B cell (primary cell): Measurements from ENCODE around the gene IL4R. TPM values are rescaled to one million over a fixed set of nuclear protein-coding genes. Genes with fewer than 3 reads are reported as not detected.

Source experiments
- ATAC-seq: fragments of 200-7000 bp; cut with Tn5 transposase; one replicate; pipeline ENCODE4 v1.10.0; 2021; ENCODE audit warnings: low read depth, mild to moderate bottlenecking, moderate number of reproducible peaks, moderate library complexity
- CTCF ChIA-PET: fragments of 350-600 bp; sonication (Branson Sonifier 250); formaldehyde crosslinking; loops from one replicate; lab custom pipeline; 2021; ENCODE audit warnings: antibody characterized with exemption, inconsistent platforms; lab: Charles Lee
- POLR2A ChIA-PET: fragments of 350-600 bp; sonication (Branson Sonifier 250); formaldehyde crosslinking; loops from one replicate; lab custom pipeline; 2021; ENCODE audit warnings: antibody characterized with exemption; lab: Charles Lee
- DNase-seq: peaks from one replicate; pipeline ENCODE4 v3.0.0; 2013
- H2AFZ ChIP-seq: 2 replicates; pipeline ENCODE4 v1.6.1; 2012; ENCODE audit warnings: mild to moderate bottlenecking, low read depth, low read length; ENCODE audit not compliant: insufficient read depth, poor library complexity, severe bottlenecking
- H3K27ac ChIP-seq, 2 donors: 1 replicate in 1 of 2; 2 replicates in 1 of 2; pipeline ENCODE4 v1.5.1; 2012 to 2013; ENCODE audit warnings: low read length in 2 of 2, mild to moderate bottlenecking in 2 of 2, moderate library complexity in 1 of 2
- H3K27me3 ChIP-seq, 4 experiments: fragments of 200-600 bp in 1 of 4; sonication (generic) in 1 of 4; replicated peaks in 1 of 4; 1 replicate in 2 of 4; 2 replicates in 2 of 4; pipeline versions ENCODE4 v1.6.1 to v1.7.0; 2013 to 2016; ENCODE audit warnings: low read length in 3 of 4, mild to moderate bottlenecking in 2 of 4, mixed read lengths in 1 of 4, moderate library complexity in 1 of 4; ENCODE audit not compliant: insufficient read depth in 4 of 4, control insufficient read depth in 3 of 4; ENCODE audit errors: control extremely low read depth in 1 of 4
- H3K36me3 ChIP-seq, 2 experiments: replicated peaks in 1 of 2; 1 replicate in 1 of 2; 2 replicates in 1 of 2; pipeline versions ENCODE4 v1.6.1 to v1.7.1; 2013; ENCODE audit warnings: low read length in 1 of 2; ENCODE audit not compliant: insufficient read depth in 2 of 2, control insufficient read depth in 1 of 2; ENCODE audit errors: control extremely low read depth in 1 of 2, extremely low read depth in 1 of 2
- H3K4me1 ChIP-seq, 2 donors: fragments of 200-600 bp in 1 of 2; sonication (generic) in 1 of 2; 1 replicate in 1 of 2; 2 replicates in 1 of 2; pipeline versions ENCODE4 v1.5.1 to v1.6.1; 2013 to 2017; ENCODE audit warnings: low read length in 2 of 2; ENCODE audit not compliant: control insufficient read depth in 2 of 2, insufficient read depth in 2 of 2
- H3K4me2 ChIP-seq: replicated peaks from 2 replicates; pipeline ENCODE3; 2012; ENCODE audit warnings: mild to moderate bottlenecking, low read depth, low read length; ENCODE audit not compliant: poor library complexity, severe bottlenecking
- H3K4me3 ChIP-seq, 5 experiments: fragments of 200-600 bp in 1 of 5; sonication (generic) in 1 of 5; 1 replicate in 3 of 5; 2 replicates in 2 of 5; pipeline versions ENCODE4 v1.5.1 to v1.7.0; 2011 to 2016; ENCODE audit warnings: low read length in 4 of 5, mild to moderate bottlenecking in 4 of 5, low read depth in 2 of 5, control low read depth in 1 of 5, moderate library complexity in 1 of 5; ENCODE audit not compliant: insufficient read depth in 1 of 5; ENCODE audit errors: control extremely low read depth in 1 of 5, extremely low read depth in 1 of 5
- H3K79me2 ChIP-seq: fragments of 200-600 bp; sonication (generic); one replicate; pipeline ENCODE4 v1.6.0; 2016; ENCODE audit warnings: low read length; ENCODE audit not compliant: control insufficient read depth, insufficient read depth
- H3K9ac ChIP-seq: fragments of 200-600 bp; sonication (generic); 2 replicates; pipeline ENCODE4 v1.6.1; 2017; ENCODE audit warnings: mild to moderate bottlenecking, low read length, moderate library complexity
- H3K9me3 ChIP-seq, 3 donors: one replicate each; pipeline versions ENCODE4 v1.6.1 to v1.7.1; 2013; ENCODE audit warnings: low read length in 2 of 3; ENCODE audit not compliant: control insufficient read depth in 2 of 3, insufficient read depth in 1 of 3; ENCODE audit errors: control extremely low read depth in 1 of 3
- H4K20me1 ChIP-seq: 2 replicates; pipeline ENCODE4 v1.6.0; 2012; ENCODE audit warnings: mild to moderate bottlenecking, low read length; ENCODE audit not compliant: insufficient read depth, control insufficient read depth, poor library complexity, severe bottlenecking
- H3K27ac Mint-ChIP-seq: one replicate; pipeline ENCODE4 v1.8.0; 2021; ENCODE audit warnings: mixed read lengths
- H3K27me3 Mint-ChIP-seq: one replicate; pipeline ENCODE4 v1.8.0; 2021; ENCODE audit warnings: mixed read lengths
- H3K4me1 Mint-ChIP-seq: one replicate; pipeline ENCODE4 v1.8.0; 2021; ENCODE audit warnings: mixed read lengths
- H3K4me3 Mint-ChIP-seq: one replicate; pipeline ENCODE4 v1.8.0; 2021; ENCODE audit warnings: mixed read lengths
- H3K9me3 Mint-ChIP-seq: one replicate; pipeline ENCODE4 v1.8.0; 2022; ENCODE audit warnings: mixed read lengths; ENCODE audit not compliant: insufficient read depth
- EZH2 ChIP-seq: IDR thresholded peaks from 2 replicates; pipeline ENCODE4 v1.6.1; 2012; ENCODE audit warnings: borderline replicate concordance, low read depth, mild to moderate bottlenecking, moderate library complexity, low read length; ENCODE audit not compliant: insufficient read depth, poor library complexity, severe bottlenecking
- WGBS: methylation state at CpG from one replicate; pipeline ENCODE4 v1.1.5; 2013; ENCODE audit warnings: missing lambda C conversion rate; ENCODE audit not compliant: insufficient coverage; 5-methylcytosine and 5-hydroxymethylcytosine counted together
- intact Hi-C: fragments of 100-400 bp; cut with micrococcal nuclease; formaldehyde crosslinking; loops from one replicate; pipeline ENCODE4 v1.10.0; 2022
- polyA plus RNA-seq: library from polyadenylated mRNA; depleted of rRNA; stranded (reverse); fragments of >200 nt; gene quantifications from 2 replicates; pipeline ENCODE4 v1.2.3, GENCODE V29; 2012
- total RNA-seq, 2 donors: library from RNA; stranded (reverse); fragments of 120-200 nt in 1 of 2; gene quantifications; 1 replicate in 1 of 2; 2 replicates in 1 of 2; pipeline versions ENCODE4 v1.2.3 to v1.2.4, GENCODE V29; 2013 to 2022
- TF ChIP-seq, protein P1 (sequence below): fragments of 200-600 bp; IDR thresholded peaks from one replicate; pipeline ENCODE4 v1.8.0; 2022; ENCODE audit warnings: antibody characterized with exemption, mild to moderate bottlenecking

IL4R gene
- total and polyA plus RNA-seq, 2 donors (not counting 1 experiment from before 2014, with no cell fraction given), result 311 to 966 TPM

DNA sequence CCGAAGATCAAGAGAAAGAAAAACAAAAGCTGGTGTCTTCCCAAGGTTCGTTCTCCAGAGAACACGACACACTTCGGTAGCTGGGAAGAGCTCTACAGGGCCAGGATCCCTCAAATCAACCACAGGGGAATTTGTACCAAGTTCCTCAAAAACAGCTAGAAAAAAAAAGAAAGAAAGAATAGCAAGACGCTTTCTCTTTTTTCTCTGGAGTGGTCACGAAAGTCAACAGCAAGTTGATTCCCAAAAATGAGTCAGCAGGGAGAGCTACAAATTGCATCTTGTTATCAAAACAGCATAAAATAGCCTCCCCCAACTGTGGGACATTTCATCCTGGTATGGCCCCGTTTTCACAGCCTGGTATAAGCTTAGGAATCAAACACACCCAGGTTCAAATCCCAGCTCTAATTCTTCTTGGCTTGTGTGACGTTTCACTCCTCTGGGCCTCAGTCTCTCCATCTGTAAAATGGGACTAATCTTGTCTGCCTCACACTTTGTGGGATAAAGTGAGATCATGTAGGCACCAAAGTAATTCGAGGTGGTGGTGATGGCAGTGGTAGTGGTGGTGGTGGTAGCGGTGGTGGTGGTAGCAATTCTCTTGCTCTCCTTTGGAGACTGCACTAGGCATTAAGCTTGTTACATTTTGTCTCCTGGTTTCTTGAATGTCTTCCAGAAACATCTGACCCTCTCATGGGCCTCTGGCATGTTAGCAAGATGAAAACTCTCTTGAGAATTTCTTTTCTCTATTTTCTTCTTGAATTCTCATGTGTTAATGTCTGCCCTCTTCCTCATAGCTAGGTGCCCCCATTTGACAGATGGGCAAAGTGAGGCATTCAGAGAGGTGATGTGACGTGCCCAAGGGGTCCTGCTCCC is 87.2 kb downstream of the IL4R start:
- H3K79me2 ChIP-seq, result peaks cover 39% of the 10 kb centered on the region
- H2AFZ ChIP-seq, result no peak overlapping the region
- Mint-ChIP-seq H3K4me3 (peak overlapping the region; percentile 98), H3K4me1 (peaks cover 84% of the 10 kb centered on the region), H3K9me3 (no peaks in the 10 kb centered on the region), H3K27ac (peak overlapping the region; percentile 97), H3K27me3 (no peaks in the 10 kb centered on the region)
- peak overlapping the region; percentile 90 to 96 for H3K27ac ChIP-seq
- ATAC-seq, result no peak
- CTCF ChIA-PET, result interaction anchor here (0.7 to 3.4 kb wide), 17 partner anchors 9 to 249 kb away, joined by 3 to 20 read pairs (median 4); partner anchors contain the start of gene KDM8
- intact Hi-C loops, result loop anchor here (10.0 kb wide), 1 partner anchor 86 kb away; the partner anchor contains the start of gene IL4R
- peaks cover 1 to 13% (median 10%) of the 10 kb centered on the region in 3 donors for H3K9me3 ChIP-seq
- peak; percentile 69 for DNase-seq
- no peak overlapping the region for H3K4me3 ChIP-seq
- 37% methylated on average over 8 of the region's 11 CpGs for WGBS
- H3K36me3 ChIP-seq, result peaks cover 0 to 7% of the 10 kb centered on the region in 2 experiments
- POLR2A ChIA-PET, result interaction anchor here (0.5 to 3.9 kb wide), 12 partner anchors 19 to 201 kb away, joined by 3 to 20 read pairs (median 4); no protein-coding TSS in a partner anchor
- peak overlapping the region; percentile 86 for H3K9ac ChIP-seq
- peaks cover 23% of the 10 kb centered on the region for H4K20me1 ChIP-seq
- H3K27me3 ChIP-seq, result no peaks in the 10 kb centered on the region
- peak overlapping the region; percentile 88 for H3K4me2 ChIP-seq
- TF ChIP-seq, protein P1, sequence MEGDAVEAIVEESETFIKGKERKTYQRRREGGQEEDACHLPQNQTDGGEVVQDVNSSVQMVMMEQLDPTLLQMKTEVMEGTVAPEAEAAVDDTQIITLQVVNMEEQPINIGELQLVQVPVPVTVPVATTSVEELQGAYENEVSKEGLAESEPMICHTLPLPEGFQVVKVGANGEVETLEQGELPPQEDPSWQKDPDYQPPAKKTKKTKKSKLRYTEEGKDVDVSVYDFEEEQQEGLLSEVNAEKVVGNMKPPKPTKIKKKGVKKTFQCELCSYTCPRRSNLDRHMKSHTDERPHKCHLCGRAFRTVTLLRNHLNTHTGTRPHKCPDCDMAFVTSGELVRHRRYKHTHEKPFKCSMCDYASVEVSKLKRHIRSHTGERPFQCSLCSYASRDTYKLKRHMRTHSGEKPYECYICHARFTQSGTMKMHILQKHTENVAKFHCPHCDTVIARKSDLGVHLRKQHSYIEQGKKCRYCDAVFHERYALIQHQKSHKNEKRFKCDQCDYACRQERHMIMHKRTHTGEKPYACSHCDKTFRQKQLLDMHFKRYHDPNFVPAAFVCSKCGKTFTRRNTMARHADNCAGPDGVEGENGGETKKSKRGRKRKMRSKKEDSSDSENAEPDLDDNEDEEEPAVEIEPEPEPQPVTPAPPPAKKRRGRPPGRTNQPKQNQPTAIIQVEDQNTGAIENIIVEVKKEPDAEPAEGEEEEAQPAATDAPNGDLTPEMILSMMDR, result no peak
- TF ChIP-seq EZH2, result no peak
- H3K4me1 ChIP-seq, result peaks cover 73 to 90% of the 10 kb centered on the region in 2 donors
